ENCODE measurements around the gene MMP23B. TPM values are rescaled to one million over a fixed set of nuclear protein-coding genes. Genes with fewer than 3 reads are reported as not detected.

The MMP23B gene
- total and polyA plus RNA-seq, 4 donors: 15.5 to 120 (median 57.8) TPM

DNA sequence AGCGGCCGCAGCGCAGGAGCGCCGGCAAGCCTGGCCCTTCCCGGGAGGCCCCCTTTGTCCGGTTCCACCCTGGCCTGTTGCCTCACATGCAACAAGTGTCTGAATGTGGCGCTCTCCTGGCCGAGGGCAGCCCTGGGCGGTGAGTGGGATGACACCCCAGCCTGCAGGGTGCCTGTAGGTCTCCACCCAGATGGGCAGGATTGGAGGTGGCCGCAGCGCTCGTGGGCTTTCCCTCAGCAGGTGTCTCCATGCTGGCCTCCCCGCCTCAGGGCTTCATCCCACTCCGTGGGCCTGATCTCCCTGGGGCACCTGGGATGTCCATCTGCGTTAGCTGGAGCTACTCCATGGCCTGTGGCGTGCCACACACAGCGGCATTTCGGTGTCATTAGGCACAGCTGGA lies 15.1 kb upstream of the MMP23B start:
- Histone ChIP-seq H3K27me3 (ENCODE audit: control insufficient read depth in 1 of 2, insufficient read depth in 2 of 2, low read length in 1 of 2) (no peaks in the 10 kb centered on the region), H3K9me3 (ENCODE audit: control insufficient read depth, low read length) (no peaks in the 10 kb centered on the region), H3K36me3 (ENCODE audit: control insufficient read depth in 1 of 2, insufficient read depth in 2 of 2, low read length in 1 of 2) (no peaks in the 10 kb centered on the region), H3K4me1 (ENCODE audit: control insufficient read depth in 1 of 2, insufficient read depth in 2 of 2, low read length in 2 of 2) (no peaks in the 10 kb centered on the region), H3K4me3 (ENCODE audit: low read length in 2 of 2) (peak overlapping the region in 1 of 2 donors; percentile 83), H3K27ac (ENCODE audit: low read depth in 1 of 2, low read length in 2 of 2) (no peak overlapping the region)
- intact Hi-C loops (cut with DNase I): no loop called here
- peak; percentile 56 to 71 for DNase-seq
- ATAC-seq (ENCODE audit: low FRiP score): no peak
- 80 to 82% methylated on average over 19 of the region's 19 CpGs for WGBS, 2 donors

DNA sequence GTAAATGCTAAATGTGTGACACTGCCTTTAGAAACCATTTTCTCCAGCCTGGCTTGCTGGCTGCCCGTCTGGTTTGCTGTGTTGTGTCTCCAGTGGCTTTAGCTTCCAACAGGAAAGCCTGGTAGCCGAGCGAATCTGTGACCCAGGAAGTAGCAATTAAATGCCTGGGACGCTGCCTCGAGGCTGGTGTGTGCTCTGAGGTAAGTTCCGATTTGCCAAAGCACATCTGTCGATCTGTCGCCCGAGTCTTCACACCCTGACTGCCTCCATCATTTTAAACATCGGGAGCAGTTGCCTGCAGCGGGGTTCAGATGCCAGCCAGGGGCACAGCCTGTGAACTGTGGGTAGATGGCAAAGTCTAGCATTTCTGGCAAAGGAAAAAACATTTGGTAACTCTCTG lies 14.5 kb upstream of the MMP23B start:
- ATAC-seq (ENCODE audit: low FRiP score) (no peak), DNase-seq (peak; percentile 22 to 64)
- H3K4me3 ChIP-seq (ENCODE audit: low read length in 2 of 2): no peak overlapping the region
- intact Hi-C loops (cut with DNase I): no loop called here
- no peaks in the 10 kb centered on the region for H3K4me1 ChIP-seq (ENCODE audit: control insufficient read depth in 1 of 2, insufficient read depth in 2 of 2, low read length in 2 of 2)
- WGBS, 2 donors: 92 to 94% methylated on average over 11 of the region's 11 CpGs
- H3K9me3 ChIP-seq (ENCODE audit: control insufficient read depth, low read length): no peaks in the 10 kb centered on the region
- no peaks in the 10 kb centered on the region for H3K36me3 ChIP-seq (ENCODE audit: control insufficient read depth in 1 of 2, insufficient read depth in 2 of 2, low read length in 1 of 2)
- no peaks in the 10 kb centered on the region for H3K27me3 ChIP-seq (ENCODE audit: control insufficient read depth in 1 of 2, insufficient read depth in 2 of 2, low read length in 1 of 2)
- H3K27ac ChIP-seq (ENCODE audit: low read depth in 1 of 2, low read length in 2 of 2): no peak overlapping the region

DNA sequence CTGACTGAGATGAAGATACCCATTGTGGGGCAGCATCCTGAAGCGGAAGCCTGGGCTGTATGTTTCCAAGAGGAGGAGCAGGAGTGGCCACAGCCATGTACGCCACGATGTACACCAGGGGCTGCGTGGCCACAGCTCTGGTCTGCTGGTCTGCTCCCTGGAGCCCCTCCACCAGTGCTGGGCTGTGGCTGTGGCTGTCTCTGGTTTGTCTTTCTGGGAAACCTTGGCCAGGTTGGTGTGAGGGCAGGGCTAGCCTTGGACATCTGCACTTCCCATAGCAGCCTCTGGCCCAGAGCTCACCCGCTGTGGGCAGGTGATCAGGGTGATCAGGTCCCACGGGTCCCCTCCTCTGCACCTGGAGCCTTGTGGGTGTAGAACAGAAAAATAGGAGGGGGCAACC lies 14.0 kb upstream of the MMP23B start:
- DNase-seq (peak; percentile 38 to 74), ATAC-seq (ENCODE audit: low FRiP score) (no peak)
- no peaks in the 10 kb centered on the region for H3K27me3 ChIP-seq (ENCODE audit: control insufficient read depth in 1 of 2, insufficient read depth in 2 of 2, low read length in 1 of 2)
- intact Hi-C loops (cut with DNase I): no loop called here
- H3K36me3 ChIP-seq (ENCODE audit: control insufficient read depth in 1 of 2, insufficient read depth in 2 of 2, low read length in 1 of 2): no peaks in the 10 kb centered on the region
- no peak overlapping the region for H3K27ac ChIP-seq (ENCODE audit: low read depth in 1 of 2, low read length in 2 of 2)
- H3K9me3 ChIP-seq (ENCODE audit: control insufficient read depth, low read length): no peaks in the 10 kb centered on the region
- WGBS, 2 donors: 87 to 93% methylated on average over 6 of the region's 6 CpGs
- no peaks in the 10 kb centered on the region for H3K4me1 ChIP-seq (ENCODE audit: control insufficient read depth in 1 of 2, insufficient read depth in 2 of 2, low read length in 2 of 2)
- H3K4me3 ChIP-seq (ENCODE audit: low read length in 2 of 2): no peak overlapping the region

DNA sequence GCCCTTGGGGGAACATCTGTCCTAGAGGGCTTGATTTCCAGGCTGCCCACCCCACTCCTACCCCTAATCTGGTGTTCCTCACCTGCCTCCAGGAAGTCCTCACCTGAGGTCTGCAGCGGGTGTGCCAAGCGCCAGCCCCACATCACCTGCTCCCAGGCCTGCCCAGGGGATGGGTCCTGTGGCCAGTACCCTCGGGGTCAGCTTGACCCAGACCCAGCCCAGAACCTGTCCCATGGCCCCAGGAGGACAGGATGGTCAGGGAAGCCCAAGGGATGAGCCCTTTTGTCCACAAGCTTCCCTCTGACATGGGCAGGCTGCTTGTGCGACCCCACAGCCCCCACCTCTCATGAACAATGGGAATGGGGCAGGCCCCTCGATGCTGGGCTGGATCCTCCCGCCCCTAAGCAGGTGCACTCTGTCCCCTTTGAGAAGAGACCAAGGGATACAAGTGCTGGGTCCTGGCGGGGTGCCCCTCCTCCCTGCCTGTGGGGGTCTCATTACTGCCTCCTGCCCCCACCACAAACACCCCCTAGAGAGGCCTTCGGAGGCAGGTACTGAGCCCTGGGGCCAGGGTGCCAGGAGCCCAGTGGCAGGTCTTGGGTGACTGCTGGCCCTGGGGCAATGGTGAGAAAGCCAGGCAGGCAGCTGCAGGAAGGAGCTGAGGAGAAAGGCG lies 13.4 kb upstream of the MMP23B start:
- Histone ChIP-seq H3K9me3 (ENCODE audit: control insufficient read depth, low read length) (no peaks in the 10 kb centered on the region), H3K4me3 (ENCODE audit: low read length in 2 of 2) (no peak overlapping the region), H3K4me1 (ENCODE audit: control insufficient read depth in 1 of 2, insufficient read depth in 2 of 2, low read length in 2 of 2) (no peaks in the 10 kb centered on the region), H3K27me3 (ENCODE audit: control insufficient read depth in 1 of 2, insufficient read depth in 2 of 2, low read length in 1 of 2) (no peaks in the 10 kb centered on the region), H3K27ac (ENCODE audit: low read depth in 1 of 2, low read length in 2 of 2) (no peak overlapping the region), H3K36me3 (ENCODE audit: control insufficient read depth in 1 of 2, insufficient read depth in 2 of 2, low read length in 1 of 2) (no peaks in the 10 kb centered on the region)
- ATAC-seq (ENCODE audit: low FRiP score) (no peak), DNase-seq (peak; percentile 45 to 66)
- WGBS, 2 donors: 93 to 94% methylated on average over 9 of the region's 9 CpGs
- intact Hi-C loops (cut with DNase I): no loop called here

DNA sequence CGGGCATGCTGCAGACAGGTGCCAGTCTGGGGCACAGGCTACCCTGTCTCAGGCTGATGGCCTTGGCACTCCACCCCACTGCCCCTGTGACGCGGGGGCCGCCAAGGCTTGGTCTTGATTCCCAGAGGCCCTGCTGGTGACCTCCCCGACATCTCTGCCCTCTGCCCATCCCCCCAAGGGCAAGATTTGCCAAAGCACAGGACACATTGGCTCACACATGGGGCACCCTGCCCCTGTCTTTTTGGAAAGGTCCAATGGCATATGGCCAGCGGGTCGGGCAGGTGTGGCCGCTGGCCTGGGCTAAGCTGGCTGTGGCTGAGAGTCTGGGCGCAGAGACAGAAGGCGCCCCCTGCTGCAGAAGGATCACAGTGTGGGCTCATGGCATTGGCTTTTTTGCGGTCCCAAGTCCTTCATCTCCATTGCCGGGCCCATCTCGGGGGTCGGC lies 12.0 kb upstream of the MMP23B start:
- H3K27ac ChIP-seq (ENCODE audit: low read depth in 1 of 2, low read length in 2 of 2): no peak overlapping the region
- DNase-seq (peak; percentile 45 to 60), ATAC-seq (ENCODE audit: low FRiP score) (no peak)
- no peaks in the 10 kb centered on the region for H3K9me3 ChIP-seq (ENCODE audit: control insufficient read depth, low read length)
- no peaks in the 10 kb centered on the region for H3K36me3 ChIP-seq (ENCODE audit: control insufficient read depth in 1 of 2, insufficient read depth in 2 of 2, low read length in 1 of 2)
- WGBS, 2 donors: 53 to 61% methylated on average over 14 of the region's 14 CpGs
- H3K4me3 ChIP-seq (ENCODE audit: low read length in 2 of 2): no peak overlapping the region
- no peaks in the 10 kb centered on the region for H3K27me3 ChIP-seq (ENCODE audit: control insufficient read depth in 1 of 2, insufficient read depth in 2 of 2, low read length in 1 of 2)
- H3K4me1 ChIP-seq (ENCODE audit: control insufficient read depth in 1 of 2, insufficient read depth in 2 of 2, low read length in 2 of 2): no peaks in the 10 kb centered on the region
- intact Hi-C loops (cut with DNase I): no loop called here

DNA sequence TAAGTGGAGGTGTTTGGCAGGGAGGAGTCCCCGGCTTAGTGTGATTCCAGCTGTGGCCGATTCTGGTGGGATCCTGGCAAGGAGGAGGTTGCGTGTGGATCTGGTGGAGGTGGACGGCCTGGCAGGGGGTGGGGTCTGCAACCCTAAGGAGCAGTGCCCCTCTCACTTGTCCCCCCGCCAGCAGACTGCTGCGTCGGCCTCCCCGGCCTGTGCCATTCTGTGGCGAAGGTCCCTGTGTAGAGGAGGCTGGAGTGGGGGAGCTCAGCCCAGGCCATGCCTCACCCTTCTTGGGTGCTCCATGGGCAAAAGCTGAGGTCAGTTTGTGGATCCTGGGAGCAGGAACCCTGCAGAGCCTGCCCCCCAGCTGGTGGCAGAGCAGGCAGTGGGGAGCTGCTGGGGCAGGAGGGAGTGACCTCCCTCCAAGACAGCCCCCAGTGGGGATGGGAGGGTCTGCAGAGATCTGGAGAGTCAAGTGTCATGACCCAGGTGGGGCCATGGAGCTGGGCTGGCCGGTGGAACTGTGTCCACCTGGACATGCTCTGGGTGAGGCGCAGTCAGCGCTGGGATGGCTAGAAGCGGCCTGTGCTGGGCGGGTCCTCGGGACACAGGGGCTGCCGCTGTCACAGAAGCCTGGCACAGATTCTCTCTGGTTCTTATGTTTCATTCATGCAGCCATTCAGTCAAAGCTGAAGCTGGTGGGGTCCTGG lies 11.4 kb upstream of the MMP23B start:
- H3K36me3 ChIP-seq (ENCODE audit: control insufficient read depth in 1 of 2, insufficient read depth in 2 of 2, low read length in 1 of 2): no peaks in the 10 kb centered on the region
- WGBS, 2 donors: 85 to 88% methylated on average over 16 of the region's 16 CpGs
- H3K4me1 ChIP-seq (ENCODE audit: control insufficient read depth in 1 of 2, insufficient read depth in 2 of 2, low read length in 2 of 2): no peaks in the 10 kb centered on the region
- H3K27me3 ChIP-seq (ENCODE audit: control insufficient read depth in 1 of 2, insufficient read depth in 2 of 2, low read length in 1 of 2): no peaks in the 10 kb centered on the region
- no peaks in the 10 kb centered on the region for H3K9me3 ChIP-seq (ENCODE audit: control insufficient read depth, low read length)
- intact Hi-C loops (cut with DNase I): no loop called here
- H3K4me3 ChIP-seq (ENCODE audit: low read length in 2 of 2): no peak overlapping the region
- DNase-seq: peak; percentile 41 to 67
- H3K27ac ChIP-seq (ENCODE audit: low read depth in 1 of 2, low read length in 2 of 2): no peak overlapping the region
- no peak for ATAC-seq (ENCODE audit: low FRiP score)

DNA sequence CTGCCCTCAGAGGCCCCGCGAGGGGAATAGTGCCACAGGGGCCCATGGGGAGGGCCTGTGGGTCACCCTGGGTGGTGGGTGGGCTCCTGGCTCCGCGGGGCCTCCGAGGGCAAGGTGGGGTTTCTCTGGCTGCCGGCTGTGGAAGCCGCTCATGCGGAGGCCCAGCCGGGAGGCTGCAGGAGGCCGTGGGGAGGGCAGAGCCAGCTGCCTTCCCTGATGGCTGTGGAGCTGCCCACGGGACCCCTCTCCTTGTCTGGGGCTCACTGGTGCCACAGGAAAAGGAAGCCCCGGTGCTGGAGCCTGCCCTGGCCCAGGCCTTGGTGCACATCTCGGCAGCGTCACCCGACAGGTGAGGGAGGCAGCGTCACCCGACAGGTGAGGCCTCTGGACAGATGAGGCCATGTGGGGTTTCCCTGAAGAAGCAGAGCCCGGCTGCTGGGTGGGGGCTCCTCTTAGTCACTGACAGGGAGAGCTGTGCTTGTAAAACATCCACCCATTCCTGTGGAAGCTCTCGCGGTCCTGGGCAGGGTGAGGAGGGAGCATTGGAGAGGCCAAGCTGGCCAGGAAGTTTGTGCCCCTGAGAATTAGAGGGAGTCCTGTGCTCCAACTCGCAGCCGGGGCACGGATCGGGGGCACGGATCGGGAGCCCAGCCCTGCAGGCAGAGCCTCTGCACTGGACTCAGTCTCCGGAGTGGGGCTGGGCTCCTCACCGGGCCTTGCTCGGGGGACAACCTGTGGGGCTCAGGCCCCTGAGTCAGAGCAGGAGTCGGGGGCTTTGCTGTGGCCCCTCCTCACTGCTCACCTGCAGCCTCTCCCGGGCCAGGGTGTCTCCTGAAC lies 10.6 kb upstream of the MMP23B start:
- no peaks in the 10 kb centered on the region for H3K9me3 ChIP-seq (ENCODE audit: control insufficient read depth, low read length)
- no peak overlapping the region for H3K27ac ChIP-seq (ENCODE audit: low read depth in 1 of 2, low read length in 2 of 2)
- peak in 1 of 2 donors; percentile 72 for DNase-seq
- intact Hi-C loops (cut with DNase I): no loop called here
- no peak overlapping the region for H3K4me3 ChIP-seq (ENCODE audit: low read length in 2 of 2)
- H3K27me3 ChIP-seq (ENCODE audit: control insufficient read depth in 1 of 2, insufficient read depth in 2 of 2, low read length in 1 of 2): no peaks in the 10 kb centered on the region
- WGBS, 2 donors: 85 to 86% methylated on average over 28 to 31 of the region's 31 CpGs
- H3K36me3 ChIP-seq (ENCODE audit: control insufficient read depth in 1 of 2, insufficient read depth in 2 of 2, low read length in 1 of 2): no peaks in the 10 kb centered on the region
- no peak for ATAC-seq (ENCODE audit: low FRiP score)
- no peaks in the 10 kb centered on the region for H3K4me1 ChIP-seq (ENCODE audit: control insufficient read depth in 1 of 2, insufficient read depth in 2 of 2, low read length in 2 of 2)

DNA sequence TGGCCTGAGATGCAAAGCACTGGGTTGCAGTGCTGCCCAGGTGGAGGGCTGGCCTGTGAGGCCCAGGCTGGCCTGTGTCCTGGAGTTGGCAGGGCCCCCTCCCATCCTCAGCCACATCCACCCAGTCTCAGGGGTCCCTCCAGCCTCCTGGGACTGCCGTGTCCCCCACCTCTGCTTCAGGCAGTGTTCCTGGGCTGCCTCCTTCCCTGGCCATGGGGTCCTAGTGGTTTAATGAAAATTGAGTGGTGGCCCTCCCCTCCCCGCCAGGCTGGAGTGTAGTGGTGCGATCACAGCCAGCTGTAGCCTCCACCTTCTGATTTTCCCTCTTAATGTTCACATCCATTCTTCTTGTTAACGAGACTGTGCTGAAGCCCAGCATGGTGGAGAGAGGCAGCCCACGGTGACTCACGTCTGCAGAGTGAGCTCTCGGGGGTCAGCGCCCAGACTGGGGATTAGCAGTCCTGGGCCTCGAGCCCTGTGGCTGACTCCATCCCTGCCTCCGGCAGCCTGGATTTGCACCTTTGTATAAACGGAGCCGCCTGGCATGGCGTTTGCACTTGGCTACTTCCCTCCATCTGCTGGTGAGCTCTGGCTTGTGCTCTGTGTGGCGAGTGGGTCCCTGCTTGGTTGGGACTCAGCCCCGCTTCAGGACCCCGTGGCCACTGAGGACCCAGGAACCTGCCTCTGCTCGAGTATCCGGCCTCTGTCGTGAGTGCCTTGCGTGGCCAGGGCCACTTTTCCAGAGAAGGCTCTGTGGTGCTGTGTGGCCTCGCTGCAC lies 9.8 kb upstream of the MMP23B start:
- Histone ChIP-seq H3K27me3 (ENCODE audit: control insufficient read depth in 1 of 2, insufficient read depth in 2 of 2, low read length in 1 of 2) (no peaks in the 10 kb centered on the region), H3K36me3 (ENCODE audit: control insufficient read depth in 1 of 2, insufficient read depth in 2 of 2, low read length in 1 of 2) (no peaks in the 10 kb centered on the region), H3K9me3 (ENCODE audit: control insufficient read depth, low read length) (no peaks in the 10 kb centered on the region), H3K4me3 (ENCODE audit: low read length in 2 of 2) (no peak overlapping the region), H3K4me1 (ENCODE audit: control insufficient read depth in 1 of 2, insufficient read depth in 2 of 2, low read length in 2 of 2) (no peaks in the 10 kb centered on the region), H3K27ac (ENCODE audit: low read depth in 1 of 2, low read length in 2 of 2) (no peak overlapping the region)
- WGBS, 2 donors: 68 to 77% methylated on average over 21 of the region's 21 CpGs
- no peak for ATAC-seq (ENCODE audit: low FRiP score)
- intact Hi-C loops (cut with DNase I): no loop called here
- peak; percentile 48 to 77 for DNase-seq
